CD4-positive, alpha-beta T cell treated with Interleukin-12 subunit alpha and Interleukin-12 subunit beta, for 1 hour (primary cell): Measurements from ENCODE around the gene GALNT16.

Source experiments
- DNase-seq: peaks from one replicate; pipeline ENCODE4 v3.0.0-alpha.2; 2020

The GALNT16 gene

GRCh38 chr14:69345402-69345801 lies 85.4 kb downstream of the GALNT16 start:
- DNase-seq: no peak

- no peak for DNase-seq
Observed at GRCh38 chr14:69346710-69347109, 86.8 kb downstream of the GALNT16 start.

DNA sequence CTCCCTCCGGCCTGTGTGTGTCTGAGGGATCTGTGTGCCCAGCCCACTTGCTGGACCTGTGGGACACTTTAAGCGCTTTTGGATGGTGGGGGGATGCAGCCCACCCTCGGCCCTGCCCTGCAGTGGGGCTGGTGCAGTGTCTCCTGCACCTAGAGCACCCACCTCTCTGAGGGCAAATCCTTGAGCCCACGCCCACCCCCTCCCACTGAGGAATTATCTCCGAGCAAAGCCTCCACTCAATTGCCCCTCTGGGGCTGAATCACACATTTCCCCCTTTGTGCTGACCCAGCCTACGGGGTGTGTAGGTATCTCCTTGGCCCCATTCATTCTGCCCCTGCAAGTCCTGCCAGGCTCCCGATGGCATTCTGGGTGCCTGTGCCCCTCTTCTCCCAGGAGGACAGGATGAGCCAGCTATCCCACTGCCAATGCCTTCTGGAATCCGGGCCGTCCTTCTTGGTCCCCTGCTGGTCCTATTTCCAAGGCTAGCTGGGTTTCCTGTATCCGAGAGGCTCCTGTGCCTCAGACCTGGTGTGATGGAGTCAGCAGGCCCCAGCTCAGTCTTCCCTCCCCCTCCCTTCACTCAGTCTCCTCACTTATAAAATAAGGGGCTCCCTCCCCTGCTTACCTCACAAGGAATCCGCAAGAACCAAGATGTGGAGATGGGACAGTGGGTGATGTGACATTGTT lies 89.3 kb downstream of the GALNT16 start:
- no peak for DNase-seq

GRCh38 chr14:69350892-69351291 lies 90.9 kb downstream of the GALNT16 start:
- DNase-seq: no peak

DNA sequence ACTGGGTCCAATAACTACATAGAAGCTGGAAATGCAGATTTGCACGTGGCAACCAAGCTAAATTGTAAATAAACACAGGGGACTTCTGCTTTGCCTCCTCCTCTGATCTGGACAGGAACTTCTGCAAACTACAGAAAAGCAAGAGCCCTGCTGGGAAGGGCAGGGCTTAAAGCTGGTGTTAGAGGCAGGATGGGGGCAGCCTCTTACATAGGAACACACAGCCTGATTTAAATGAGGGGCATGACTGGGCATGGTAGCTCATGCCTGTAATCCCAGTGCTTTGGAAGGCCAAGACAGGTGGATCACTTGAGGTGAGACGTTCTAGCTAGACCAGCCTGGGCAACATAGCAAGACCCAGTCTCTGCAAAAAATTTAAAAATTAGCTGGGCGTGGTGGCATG lies 91.4 kb downstream of the GALNT16 start:
- DNase-seq: no peak

GRCh38 chr14:69351911-69352310 lies 92.0 kb downstream of the GALNT16 start:
- no peak for DNase-seq

- DNase-seq: no peak
Observed at GRCh38 chr14:69353168-69353567, 93.2 kb downstream of the GALNT16 start.

DNA sequence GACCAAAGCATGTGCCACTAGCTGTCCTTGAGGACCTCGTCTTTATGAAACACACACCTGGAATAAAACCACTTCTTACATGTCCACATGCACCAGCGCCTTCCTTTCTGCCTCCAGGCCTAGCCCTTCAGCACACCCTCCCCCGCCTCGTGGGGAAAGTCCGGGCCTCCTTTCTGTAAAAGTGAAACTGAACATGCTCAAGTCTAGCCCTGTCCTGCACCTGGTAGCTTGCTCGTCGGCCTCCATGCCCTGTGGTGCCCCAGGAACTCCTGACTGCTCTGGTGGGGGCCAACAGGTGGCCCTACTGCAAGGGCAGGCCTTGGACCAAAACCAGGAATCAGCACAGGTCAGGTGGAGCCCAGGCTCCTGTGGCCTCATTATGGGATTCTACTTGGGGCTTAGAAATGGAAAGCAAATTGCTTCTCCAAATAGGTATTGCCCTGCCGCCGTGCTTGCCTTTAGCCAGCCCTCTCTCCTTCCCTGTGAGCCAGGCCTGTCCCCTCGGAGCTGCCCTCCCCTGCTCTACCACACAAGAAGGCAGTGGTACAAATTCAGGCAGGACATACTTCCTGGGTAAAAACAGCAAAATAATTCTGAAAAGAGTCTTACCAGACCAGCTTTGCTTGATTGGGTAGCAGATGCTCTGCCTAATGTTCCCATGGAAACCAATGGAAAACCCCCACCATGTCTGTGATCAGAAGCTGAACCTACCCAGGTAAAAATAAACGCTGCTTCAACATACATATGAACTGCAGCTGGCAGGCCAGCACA lies 94.6 kb downstream of the GALNT16 start:
- peak; percentile 75 for DNase-seq

- DNase-seq: no peak
Observed at GRCh38 chr14:69355154-69355597, 95.2 kb downstream of the GALNT16 start.

DNA sequence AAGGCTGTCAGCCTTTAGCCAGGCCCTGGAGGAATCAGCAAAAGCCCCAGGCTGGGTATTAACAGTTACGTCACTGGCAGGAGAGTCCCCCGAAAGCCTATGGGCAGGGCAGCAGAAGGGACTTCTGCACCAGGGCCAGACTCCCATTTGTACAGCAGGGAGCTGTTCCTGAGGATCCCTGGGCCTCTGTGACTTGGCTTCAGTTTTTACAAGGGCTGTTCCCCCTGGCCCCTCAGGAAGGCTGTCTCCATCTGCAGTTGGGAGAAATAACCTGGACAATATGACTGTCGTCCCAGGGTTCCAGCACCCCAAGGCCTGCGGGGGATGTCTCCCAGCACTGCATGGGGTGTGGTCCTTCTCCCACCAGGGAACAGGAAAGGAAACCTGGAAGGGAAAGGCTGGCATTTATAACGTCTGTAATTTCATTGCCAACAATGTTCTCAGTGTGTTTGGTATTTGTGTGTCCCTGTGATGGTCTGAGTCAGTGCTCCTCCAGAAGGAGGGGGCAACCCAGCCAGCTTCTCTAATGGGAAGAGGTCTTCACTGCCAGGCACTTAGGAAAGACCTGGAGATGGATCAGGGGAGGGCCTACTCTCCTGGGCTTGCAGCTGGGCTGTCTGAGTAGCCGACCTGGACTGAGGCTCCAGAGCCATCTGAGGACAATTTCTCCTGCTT lies 95.8 kb downstream of the GALNT16 start:
- no peak for DNase-seq

DNA sequence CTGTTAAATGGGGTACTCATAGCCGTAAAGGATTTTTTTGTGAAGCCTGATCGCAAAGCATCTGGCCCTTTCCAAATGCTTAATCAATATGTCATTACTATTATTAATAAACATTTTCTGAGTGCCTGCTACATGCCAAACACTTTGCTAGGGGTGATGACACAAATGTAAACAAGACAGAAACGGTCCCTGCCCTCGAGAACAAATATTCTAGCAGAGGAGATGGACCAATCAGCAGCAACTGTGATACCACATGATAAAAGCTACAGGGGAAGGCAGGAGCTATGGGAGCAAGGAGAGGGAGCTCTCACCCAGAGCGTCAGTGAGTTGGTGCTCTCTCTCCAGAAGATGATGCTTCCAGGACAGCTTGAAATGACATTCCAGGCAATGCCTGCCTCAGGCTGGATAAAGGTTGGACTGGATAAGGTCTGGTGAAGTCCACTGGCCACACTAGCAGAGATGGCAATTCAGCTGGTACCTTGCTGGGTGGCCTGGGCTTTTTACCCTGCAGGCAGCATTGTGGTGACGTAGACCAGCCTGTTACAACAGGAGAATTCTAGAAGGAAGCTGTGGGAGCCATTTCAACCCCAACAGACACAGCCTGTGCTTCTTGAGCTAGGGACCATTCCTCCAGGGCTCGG lies 97.1 kb downstream of the GALNT16 start:
- no peak for DNase-seq

DNA sequence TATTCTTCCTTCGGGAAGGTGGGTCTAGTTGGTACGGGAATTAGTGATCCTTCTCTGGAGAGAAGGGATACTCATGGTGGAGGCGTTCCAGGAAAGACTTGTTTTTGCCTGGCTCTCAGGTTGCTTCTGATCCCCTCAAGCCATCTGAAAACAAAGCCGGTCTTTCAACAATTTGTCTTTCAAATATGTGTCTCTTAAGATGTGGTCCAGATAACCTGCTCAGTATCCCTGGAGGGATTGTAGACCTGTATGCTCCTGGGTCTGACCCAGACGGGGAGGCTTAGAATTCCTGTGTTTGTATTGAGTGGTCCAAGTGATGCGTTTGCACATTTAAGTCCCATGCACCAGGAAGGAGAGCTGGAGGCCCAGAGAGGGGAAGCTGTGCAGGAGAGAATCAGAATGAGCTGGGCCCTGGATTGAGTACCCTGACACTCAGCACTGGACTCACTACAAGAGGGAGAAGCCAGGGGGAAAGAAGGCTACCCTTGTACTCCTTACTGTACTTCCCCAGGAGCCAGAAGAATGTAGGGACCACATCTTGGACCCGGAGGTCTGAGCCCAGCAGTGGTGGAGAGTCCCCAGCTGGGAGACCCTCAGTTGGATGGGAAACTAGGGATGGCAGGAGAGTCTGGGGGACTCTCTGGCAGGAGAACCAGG lies 97.7 kb downstream of the GALNT16 start:
- no peak for DNase-seq

DNA sequence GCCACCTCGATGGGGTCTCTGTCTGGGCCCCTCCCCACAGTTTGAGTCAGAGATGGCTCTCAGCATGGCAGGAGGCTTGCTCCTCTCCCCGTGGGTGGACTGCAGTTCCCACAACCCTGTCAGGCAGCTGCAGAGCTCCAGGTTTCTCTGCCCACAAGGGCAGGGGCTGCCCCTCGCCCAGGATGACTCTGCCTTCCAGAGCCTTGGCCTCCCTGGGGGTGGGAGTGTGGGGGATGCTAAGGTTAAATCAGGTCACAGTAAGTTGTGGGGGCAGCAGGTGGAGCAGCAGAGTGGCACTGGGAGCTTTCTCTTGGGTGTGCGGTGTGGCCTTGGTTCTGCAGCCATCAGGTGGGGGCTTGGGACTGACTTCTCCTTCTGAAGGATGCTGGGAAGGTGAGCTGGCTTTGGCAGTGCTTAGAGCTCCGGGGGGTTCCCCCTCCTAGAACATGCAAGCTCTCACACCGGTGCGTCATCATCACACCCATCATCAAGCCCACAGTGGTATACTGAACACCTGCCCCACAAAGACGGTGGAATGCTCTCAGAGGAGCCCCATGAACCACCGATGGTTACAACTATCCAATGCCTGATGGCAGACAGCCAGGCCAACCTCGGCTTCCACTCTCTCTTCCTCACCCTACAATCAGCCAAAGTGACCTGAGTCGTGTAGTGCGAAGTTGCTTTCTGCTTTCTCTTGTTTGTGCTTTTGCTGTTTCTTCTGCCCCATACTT lies 98.4 kb downstream of the GALNT16 start:
- no peak for DNase-seq

GRCh38 chr14:69358966-69359365 lies 99.0 kb downstream of the GALNT16 start:
- DNase-seq: no peak

DNA sequence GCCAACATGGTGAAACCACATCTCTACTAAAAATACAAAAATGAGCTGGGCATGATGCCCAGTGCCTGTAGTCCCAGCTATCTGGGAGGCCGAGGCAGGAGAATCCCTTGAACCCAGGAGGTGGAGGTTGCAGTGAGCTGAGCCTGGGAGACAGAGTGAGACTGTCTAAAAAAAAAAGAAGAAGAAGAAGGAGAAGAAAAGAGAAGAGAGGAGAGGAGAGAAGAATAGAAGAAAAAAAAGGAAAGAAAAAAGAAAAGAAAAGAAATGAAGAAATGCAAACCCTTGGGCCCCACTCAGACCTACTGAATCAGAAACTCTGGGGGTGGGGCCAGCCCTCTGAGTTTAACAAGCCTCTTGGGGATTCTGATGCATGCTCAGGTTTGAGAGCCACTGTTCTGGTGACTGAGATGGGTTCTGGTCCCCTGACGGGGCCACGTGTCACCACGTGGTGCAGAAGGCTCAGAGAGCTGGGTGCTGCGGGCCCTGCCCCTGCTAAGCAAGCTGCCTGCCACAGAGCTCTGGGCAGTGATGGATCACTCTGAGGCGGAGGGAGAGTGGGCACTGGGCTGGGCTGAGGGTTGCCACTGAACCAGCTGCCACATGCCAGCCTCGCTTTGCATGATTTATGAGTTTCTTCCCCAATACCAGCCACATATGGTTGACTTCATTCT lies 100.6 kb downstream of the GALNT16 start:
- DNase-seq: no peak

GRCh38 chr14:69363055-69363454 lies 103.1 kb downstream of the GALNT16 start:
- no peak for DNase-seq

GRCh38 chr14:69363964-69364363 lies 104.0 kb downstream of the GALNT16 start:
- no peak for DNase-seq

- DNase-seq: no peak
Observed at GRCh38 chr14:69364378-69364777, 104.4 kb downstream of the GALNT16 start.

- DNase-seq: no peak
Observed at GRCh38 chr14:69366069-69366468, 106.1 kb downstream of the GALNT16 start.

DNA sequence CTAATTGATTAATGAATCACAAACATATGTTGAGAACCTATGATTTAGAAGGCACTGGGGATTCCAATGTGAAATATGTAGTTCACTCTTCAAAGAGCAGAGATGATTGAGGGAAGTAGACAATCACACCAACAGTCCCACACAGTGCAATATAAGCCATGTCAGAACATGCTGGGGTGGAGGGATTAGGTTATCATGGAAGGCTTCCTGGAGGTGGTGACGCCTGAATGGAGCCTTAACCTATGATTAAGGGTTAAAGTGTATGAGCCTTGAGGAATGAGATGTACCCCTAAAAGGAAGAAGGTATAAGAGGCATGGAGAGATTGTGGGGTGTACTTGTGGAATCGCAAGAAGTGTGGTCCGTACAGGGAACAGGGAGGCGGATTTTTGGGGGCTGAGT lies 106.8 kb downstream of the GALNT16 start:
- no peak for DNase-seq

- no peak for DNase-seq
Observed at GRCh38 chr14:69368381-69368780, 108.4 kb downstream of the GALNT16 start.

DNA sequence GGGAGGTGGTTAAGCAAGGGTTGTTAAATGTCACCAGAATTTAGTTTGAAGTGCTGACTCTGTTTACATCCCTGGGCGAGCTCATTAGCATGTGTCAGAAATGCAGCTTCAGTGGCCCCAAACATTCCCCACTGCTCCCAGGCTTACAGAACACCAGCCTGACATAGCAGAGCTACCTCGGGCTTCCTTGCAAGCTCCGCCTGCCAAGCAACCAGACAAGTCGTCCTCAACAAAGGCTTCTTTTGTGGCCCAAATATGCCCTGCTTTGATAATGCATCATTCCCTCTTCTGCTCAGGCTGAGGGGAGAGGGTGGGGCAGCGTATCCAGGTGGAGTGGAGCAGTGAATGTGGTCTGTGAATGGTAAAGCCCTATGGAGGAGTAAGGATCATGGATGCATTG lies 110.1 kb downstream of the GALNT16 start:
- no peak for DNase-seq
